ENCODE results near the gene SUPT7L. TPM values are rescaled to one million over a fixed set of nuclear protein-coding genes. Genes with fewer than 3 reads are reported as not detected.

Gene SUPT7L
- total RNA-seq, 1 experiment from 2014 or later, result 25.2 TPM

GRCh38 chr2:27664622-27665363 is 1.4 kb upstream of the SUPT7L start:
- DNase-seq (ENCODE audit: low read depth, low spot score) (no peak), ATAC-seq (no peak)
- Histone ChIP-seq H3K27me3 (ENCODE audit: insufficient read depth, low read length) (no peaks in the 10 kb centered on the region), H4K20me1 (ENCODE audit: insufficient read depth) (no peaks in the 10 kb centered on the region), H3K4me3 (replicated peaks in 1 of 2; ENCODE audit: low read depth in 1 of 2, low read length in 2 of 2) (peak overlapping the region; percentile 92 to 99), H3K9me2 (ENCODE audit: insufficient read depth) (no peaks in the 10 kb centered on the region), H3K4me1 (ENCODE audit: control insufficient read depth in 1 of 2, insufficient read depth in 2 of 2, low read length in 2 of 2) (peaks cover 7 to 17% of the 10 kb centered on the region in 2 experiments), H2AFZ (ENCODE audit: low read depth, low read length, poor library complexity, severe bottlenecking) (no peak overlapping the region), H3K4me2 (ENCODE audit: low read length) (peak overlapping the region; percentile 89), H3K9ac (ENCODE audit: low read length) (peak overlapping the region; percentile 82), H3K79me2 (ENCODE audit: insufficient read depth, low read length) (peaks cover 42% of the 10 kb centered on the region), H3K9me3 (ENCODE audit: control insufficient read depth in 1 of 2, insufficient read depth in 1 of 2, low read depth in 1 of 2, low read length in 2 of 2) (no peaks in the 10 kb centered on the region), H3K27ac (ENCODE audit: low read depth, low read length) (peak overlapping the region; percentile 71), H3K36me3 (ENCODE audit: control insufficient read depth in 1 of 2, insufficient read depth in 2 of 2, low read length in 2 of 2) (peaks cover 33 to 40% of the 10 kb centered on the region in 2 experiments)
- POLR2A ChIA-PET, result no interaction called here
- RAD21 ChIA-PET (ENCODE audit: low non-redundant PET in 1 of 2, low total read pairs in 2 of 2, uncharacterized antibody in 2 of 2, unreplicated experiment in 2 of 2), result no interaction called here
- BruUV-seq (replicated peaks), result no TSS peak
- intact Hi-C loops (cut with micrococcal nuclease), result loop anchor here (5.0 kb wide), 1 partner anchor 257 kb away; the partner anchor contains the start of gene PPM1G
- CTCF ChIA-PET, result no interaction called here
- TF ChIP-seq YY1 (IDR thresholded peaks at IDR 0.05; ENCODE audit: extremely low read depth, insufficient replicate concordance, low read depth, low read length), result no peak
- TF ChIP-seq SRF (IDR thresholded peaks at IDR 0.05; ENCODE audit: low read depth), result no peak
- no peak for TF ChIP-seq JUND (IDR thresholded peaks at IDR 0.05)
- TF ChIP-seq ELF1 (IDR thresholded peaks at IDR 0.05; ENCODE audit: borderline replicate concordance, low read depth), result no peak
- peak; percentile 46; the same call in 1 of the 2 replicates for TF ChIP-seq CEBPB (IDR thresholded peaks at IDR 0.05; ENCODE audit: low read depth)

DNA sequence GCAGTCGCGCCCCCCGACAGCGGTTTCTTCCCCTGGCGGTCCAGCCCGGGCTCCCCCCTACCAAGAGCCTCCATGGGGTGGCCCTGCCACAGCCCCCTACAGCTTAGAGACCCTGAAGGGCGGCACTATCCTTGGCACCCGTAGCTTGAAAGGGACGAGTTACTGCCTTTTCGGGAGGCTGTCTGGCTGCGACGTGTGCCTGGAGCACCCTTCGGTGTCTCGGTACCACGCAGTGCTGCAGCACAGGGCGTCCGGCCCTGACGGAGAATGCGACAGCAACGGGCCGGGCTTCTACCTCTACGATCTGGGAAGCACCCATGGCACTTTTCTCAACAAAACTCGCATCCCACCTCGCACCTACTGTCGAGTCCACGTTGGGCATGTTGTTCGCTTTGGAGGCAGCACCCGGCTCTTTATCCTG is 750 bp upstream of the SUPT7L start:
- peaks cover 48% of the 10 kb centered on the region for H3K79me2 ChIP-seq (ENCODE audit: insufficient read depth, low read length)
- POLR2A ChIA-PET, result interaction anchor here (1.3 kb wide), 1 partner anchor 19 kb away, joined by 3 read pairs; no protein-coding TSS in a partner anchor
- intact Hi-C loops (cut with micrococcal nuclease), result loop anchor here (5.0 kb wide), 1 partner anchor 257 kb away; the partner anchor contains the start of gene PPM1G

More for the DNA sequence above, 750 bp upstream of the SUPT7L start:
- peak overlapping the region; percentile 92 to 99 for H3K4me3 ChIP-seq (replicated peaks in 1 of 2; ENCODE audit: low read depth in 1 of 2, low read length in 2 of 2)
- ChIA-PET RAD21 (ENCODE audit: low non-redundant PET in 1 of 2, low total read pairs in 2 of 2, uncharacterized antibody in 2 of 2, unreplicated experiment in 2 of 2) (no interaction called here), CTCF (interaction anchor here (1.2 to 1.4 kb wide), 2 partner anchors 20 to 40 kb away, joined by 4 to 9 read pairs; no protein-coding TSS in a partner anchor)
- H3K9ac ChIP-seq (ENCODE audit: low read length), result peak overlapping the region; percentile 82
- peak overlapping the region; percentile 71 for H3K27ac ChIP-seq (ENCODE audit: low read depth, low read length)
- peak overlapping the region; percentile 88 for H2AFZ ChIP-seq (ENCODE audit: low read depth, low read length, poor library complexity, severe bottlenecking)
- ATAC-seq, result peak; percentile 42
- TF ChIP-seq, protein P1, sequence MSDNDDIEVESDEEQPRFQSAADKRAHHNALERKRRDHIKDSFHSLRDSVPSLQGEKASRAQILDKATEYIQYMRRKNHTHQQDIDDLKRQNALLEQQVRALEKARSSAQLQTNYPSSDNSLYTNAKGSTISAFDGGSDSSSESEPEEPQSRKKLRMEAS (IDR thresholded peaks at IDR 0.05), result no peak
- H3K36me3 ChIP-seq (ENCODE audit: control insufficient read depth in 1 of 2, insufficient read depth in 2 of 2, low read length in 2 of 2), result peaks cover 36 to 41% of the 10 kb centered on the region in 2 experiments
- H3K9me2 ChIP-seq (ENCODE audit: insufficient read depth), result no peaks in the 10 kb centered on the region
- H3K27me3 ChIP-seq (ENCODE audit: insufficient read depth, low read length), result no peaks in the 10 kb centered on the region
- H3K9me3 ChIP-seq (ENCODE audit: control insufficient read depth in 1 of 2, insufficient read depth in 1 of 2, low read depth in 1 of 2, low read length in 2 of 2), result no peaks in the 10 kb centered on the region
- H4K20me1 ChIP-seq (ENCODE audit: insufficient read depth), result no peaks in the 10 kb centered on the region
- TSS peak; percentile 79 for BruUV-seq (replicated peaks)
- peak overlapping the region; percentile 89 for H3K4me2 ChIP-seq (ENCODE audit: low read length)
- H3K4me1 ChIP-seq (ENCODE audit: control insufficient read depth in 1 of 2, insufficient read depth in 2 of 2, low read length in 2 of 2), result peaks cover 7 to 17% of the 10 kb centered on the region in 2 experiments
- DNase-seq (ENCODE audit: low read depth, low spot score), result no peak

Data from HCT116 (cell line).